Measurements from ENCODE around the gene TMEM132D.

DNA sequence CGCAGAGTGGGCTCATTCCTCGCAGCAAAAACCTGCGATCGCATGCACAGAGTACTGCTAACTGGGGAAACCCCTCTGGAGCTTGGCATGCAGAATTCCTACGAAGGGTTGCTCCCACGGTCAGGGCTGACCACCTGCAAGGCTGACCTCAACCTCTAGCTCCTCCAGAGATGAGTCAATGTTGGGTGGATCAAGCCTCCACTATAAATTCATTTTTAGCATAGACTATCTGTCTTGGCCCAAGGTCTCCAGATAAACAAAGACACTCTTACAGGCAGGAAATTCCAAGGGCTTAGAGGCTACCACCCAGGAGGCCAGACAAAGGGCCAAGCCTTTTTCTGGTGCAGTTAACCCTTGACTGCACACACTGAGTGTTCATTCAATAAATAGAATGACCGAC, 296.5 kb downstream of the TMEM132D start:
- TF ChIP-seq, protein P1, sequence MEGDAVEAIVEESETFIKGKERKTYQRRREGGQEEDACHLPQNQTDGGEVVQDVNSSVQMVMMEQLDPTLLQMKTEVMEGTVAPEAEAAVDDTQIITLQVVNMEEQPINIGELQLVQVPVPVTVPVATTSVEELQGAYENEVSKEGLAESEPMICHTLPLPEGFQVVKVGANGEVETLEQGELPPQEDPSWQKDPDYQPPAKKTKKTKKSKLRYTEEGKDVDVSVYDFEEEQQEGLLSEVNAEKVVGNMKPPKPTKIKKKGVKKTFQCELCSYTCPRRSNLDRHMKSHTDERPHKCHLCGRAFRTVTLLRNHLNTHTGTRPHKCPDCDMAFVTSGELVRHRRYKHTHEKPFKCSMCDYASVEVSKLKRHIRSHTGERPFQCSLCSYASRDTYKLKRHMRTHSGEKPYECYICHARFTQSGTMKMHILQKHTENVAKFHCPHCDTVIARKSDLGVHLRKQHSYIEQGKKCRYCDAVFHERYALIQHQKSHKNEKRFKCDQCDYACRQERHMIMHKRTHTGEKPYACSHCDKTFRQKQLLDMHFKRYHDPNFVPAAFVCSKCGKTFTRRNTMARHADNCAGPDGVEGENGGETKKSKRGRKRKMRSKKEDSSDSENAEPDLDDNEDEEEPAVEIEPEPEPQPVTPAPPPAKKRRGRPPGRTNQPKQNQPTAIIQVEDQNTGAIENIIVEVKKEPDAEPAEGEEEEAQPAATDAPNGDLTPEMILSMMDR (conservative IDR thresholded peaks at IDR 0.05; ENCODE audit: low read length), result no peak
- no peak for TF ChIP-seq EZH2phosphoT487 (IDR thresholded peaks at IDR 0.05; ENCODE audit: borderline replicate concordance, low read depth, low read length)

Measured in OCI-LY7 (cell line).